Measurements from ENCODE around the gene RPA1.

DNA sequence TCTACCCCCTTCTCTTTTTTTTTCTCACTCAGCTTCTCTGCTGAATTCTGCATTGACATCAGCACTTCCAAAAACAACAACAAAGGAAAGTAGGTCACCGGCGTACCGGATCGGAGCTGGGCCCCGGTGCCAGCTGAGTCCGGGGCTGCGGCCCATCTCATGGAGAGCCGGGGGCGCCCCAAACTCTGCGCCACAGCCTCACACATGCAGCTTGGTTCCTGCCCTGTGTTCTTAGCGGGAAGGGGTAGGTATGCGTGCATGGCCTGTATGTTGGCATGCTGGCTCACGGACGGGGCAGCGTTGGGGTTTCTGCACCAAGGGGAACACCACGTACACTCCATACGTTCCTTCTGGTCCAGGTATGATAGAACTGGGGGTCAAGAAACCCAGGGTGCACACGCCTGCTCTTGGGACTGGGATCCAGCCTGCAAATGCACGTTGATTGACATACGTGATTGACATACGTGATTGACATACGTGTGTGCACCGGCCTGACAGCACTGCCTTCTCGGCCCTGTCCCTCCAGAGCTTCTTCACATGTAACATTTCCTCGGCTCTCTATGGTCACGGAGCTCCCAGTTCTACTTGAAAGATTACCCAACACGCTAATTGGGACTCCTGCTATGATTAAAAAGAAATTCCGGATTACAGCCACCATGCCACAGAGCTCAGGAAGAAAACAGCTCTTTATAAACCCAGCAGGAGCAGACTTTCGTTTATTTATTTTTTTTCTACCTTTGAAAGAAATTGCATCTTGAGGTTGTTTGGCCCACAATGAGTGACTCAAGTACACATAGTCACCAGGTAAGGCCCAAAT is 88.7 kb downstream of the RPA1 start:
- TF ChIP-seq POLR2A (IDR thresholded peaks at IDR 0.05; ENCODE audit: low read depth, low read length) = no peak
- TF ChIP-seq EP300 (IDR thresholded peaks at IDR 0.05; ENCODE audit: borderline replicate concordance in 1 of 2, control insufficient read depth in 1 of 2, low read depth in 2 of 2, low read length in 2 of 2) = no peak
- no peak for TF ChIP-seq CTCF (IDR thresholded peaks at IDR 0.05 in 2 of 3, conservative IDR thresholded peaks at IDR 0.05 in 1 of 3; ENCODE audit: control insufficient read depth in 2 of 3, extremely low read depth in 1 of 3, insufficient read depth in 1 of 3, low read depth in 3 of 3, low read length in 3 of 3)
